GM18870 (cell line): Measurements from ENCODE around the gene ZDHHC22.

Experiments
- ATAC-seq: cut with Tn5 transposase; IDR thresholded peaks from one replicate; pipeline ENCODE4 v1.9.1; 2021; ENCODE audit warnings: moderate library complexity; ENCODE audit not compliant: unreplicated experiment

Gene ZDHHC22

DNA sequence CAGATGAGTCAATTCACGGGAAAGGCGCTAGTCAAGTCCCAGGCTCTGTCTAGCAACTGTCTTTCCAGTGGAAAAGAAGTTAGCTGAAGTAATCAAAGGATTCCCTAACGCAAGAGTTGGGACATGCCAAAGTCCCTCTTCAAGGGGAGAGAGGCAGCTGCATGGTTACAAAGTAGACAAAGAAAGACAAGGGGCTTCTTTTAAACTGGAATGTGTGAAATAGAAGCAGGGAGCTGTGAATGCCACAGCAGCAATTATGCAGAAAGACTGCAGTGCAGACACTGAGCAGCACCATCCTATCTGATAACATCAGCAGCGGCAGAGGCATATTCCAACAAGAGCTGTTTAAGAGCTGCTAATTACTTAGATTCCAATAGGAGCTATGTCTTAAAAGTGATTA is 56.1 kb downstream of the ZDHHC22 start:
- ATAC-seq: no peak

DNA sequence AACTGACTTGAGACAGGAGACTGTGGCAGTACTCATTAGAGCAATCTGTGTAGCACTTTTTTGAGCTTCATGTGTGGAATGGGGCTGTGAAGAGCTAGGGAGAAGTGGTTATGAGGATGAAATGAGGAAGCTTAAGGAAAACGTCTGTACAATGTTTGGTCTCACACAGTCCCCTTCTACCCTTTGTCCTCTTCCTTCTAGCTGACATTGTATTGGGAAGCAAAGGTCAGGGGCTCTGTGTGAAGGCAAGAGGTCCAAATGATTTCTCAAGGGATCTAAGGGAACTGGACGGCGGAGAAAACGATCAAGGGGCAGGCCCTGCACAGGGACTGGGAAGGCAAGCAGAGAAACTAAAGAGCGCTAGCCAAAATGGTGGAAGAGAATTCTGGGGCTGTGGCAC is 56.6 kb downstream of the ZDHHC22 start:
- ATAC-seq: no peak

DNA sequence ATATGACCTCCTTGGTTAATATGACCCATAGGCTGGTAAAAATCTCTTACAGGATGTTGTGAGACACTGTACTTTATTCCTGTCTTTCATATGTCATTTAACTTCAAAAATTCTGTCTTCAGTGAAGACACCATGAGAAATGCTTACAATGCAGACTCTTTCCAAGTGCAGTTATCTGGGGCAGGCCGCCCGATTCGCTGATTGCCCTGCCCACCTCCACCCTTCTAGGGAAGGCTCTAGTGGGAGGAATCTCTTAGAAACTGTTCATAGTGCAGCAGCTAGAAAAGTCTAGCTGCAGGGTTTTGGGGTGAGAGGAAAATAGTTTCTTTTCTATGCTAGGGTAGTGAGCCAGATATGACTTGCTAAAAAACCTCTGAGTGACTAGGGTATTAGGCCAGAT is 58.5 kb downstream of the ZDHHC22 start:
- ATAC-seq: no peak

DNA sequence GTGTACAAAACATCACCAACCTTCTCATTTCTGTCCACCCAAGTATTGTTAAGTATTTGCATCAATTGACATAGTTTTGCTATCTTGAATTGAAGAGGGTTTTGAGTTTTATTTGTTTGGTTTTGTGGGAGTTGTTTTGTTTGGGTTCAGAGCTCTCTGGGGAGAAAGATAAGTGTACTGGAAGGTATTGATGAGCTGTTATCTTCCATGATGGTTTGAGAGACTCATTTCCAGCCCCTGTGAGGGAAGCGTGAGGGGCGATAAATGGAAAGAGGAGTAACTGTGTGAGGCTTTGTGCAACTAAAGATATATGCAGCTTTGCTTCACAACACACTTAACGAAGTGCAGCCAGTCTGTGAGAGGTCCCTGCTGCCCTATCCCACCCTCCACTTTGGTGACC is 59.2 kb downstream of the ZDHHC22 start:
- ATAC-seq: no peak
